HG02870 (cell line): Measurements from ENCODE around the gene PCDHGA7.
"Not testable (repeated sequence)": the region's sequence is repeated elsewhere in the genome, so short reads cannot be mapped to it uniquely, and the experiment has no call there.

Experiments
- ATAC-seq: cut with Tn5 transposase; IDR thresholded peaks from one replicate; pipeline ENCODE4 v1.9.1; 2021; ENCODE audit warnings: mild to moderate bottlenecking, moderate library complexity; ENCODE audit not compliant: unreplicated experiment

Gene PCDHGA7

GRCh38 chr5:141366016-141366896 lies 16.3 kb upstream of the PCDHGA7 start:
- ATAC-seq, result no peak

- peak; percentile 100 for ATAC-seq
These were observed 12.3 kb upstream of the PCDHGA7 start, which contains the start of gene PCDHGB3 for GRCh38 chr5:141369994-141370848. PCDHGB3 (plus strand) TSS chr5:141370242; CDS start chr5:141370395, 153 bp downstream.

GRCh38 chr5:141371572-141372475 lies 10.7 kb upstream of the PCDHGA7 start:
- no peak for ATAC-seq

- no peak for ATAC-seq
These were observed 8.7 kb upstream of the PCDHGA7 start, which contains the start of gene PCDHGA6 for GRCh38 chr5:141373673-141374317. PCDHGA6 (plus strand) TSS chr5:141373891; CDS start chr5:141374084, 193 bp downstream.

GRCh38 chr5:141374627-141375026 lies 7.9 kb upstream of the PCDHGA7 start:
- no peak for ATAC-seq

GRCh38 chr5:141375444-141376155 lies 6.9 kb upstream of the PCDHGA7 start:
- not testable (repeated sequence) for ATAC-seq

- ATAC-seq, result no peak
These were observed 803 bp downstream of the PCDHGA7 start for GRCh38 chr5:141383345-141383744.

- ATAC-seq, result no peak
These were observed 2.1 kb downstream of the PCDHGA7 start for GRCh38 chr5:141384471-141385267.

- not testable (repeated sequence) for ATAC-seq
These were observed 5.2 kb downstream of the PCDHGA7 start, which contains the start of gene PCDHGB4 for GRCh38 chr5:141387557-141388311. PCDHGB4 (plus strand) TSS chr5:141387698; CDS start chr5:141387885, 187 bp downstream.

- ATAC-seq, result no peak
These were observed 6.1 kb downstream of the PCDHGA7 start for GRCh38 chr5:141388661-141389060.

- ATAC-seq, result no peak
These were observed 6.9 kb downstream of the PCDHGA7 start for GRCh38 chr5:141389153-141390042.

GRCh38 chr5:141392429-141393198 lies 10.1 kb downstream of the PCDHGA7 start, which contains the start of gene PCDHGA8:
PCDHGA8 (plus strand) TSS chr5:141392633; CDS start chr5:141392814, 181 bp downstream.
- ATAC-seq, result no peak

GRCh38 chr5:141393267-141393666 lies 10.7 kb downstream of the PCDHGA7 start:
- no peak for ATAC-seq

- ATAC-seq, result not testable (repeated sequence)
These were observed 12.1 kb downstream of the PCDHGA7 start for GRCh38 chr5:141394401-141395187.
